Measurements from ENCODE around the gene ARMC9.
"Not testable (repeated sequence)": the region's sequence is repeated elsewhere in the genome, so short reads cannot be mapped to it uniquely, and the experiment has no call there.

DNA sequence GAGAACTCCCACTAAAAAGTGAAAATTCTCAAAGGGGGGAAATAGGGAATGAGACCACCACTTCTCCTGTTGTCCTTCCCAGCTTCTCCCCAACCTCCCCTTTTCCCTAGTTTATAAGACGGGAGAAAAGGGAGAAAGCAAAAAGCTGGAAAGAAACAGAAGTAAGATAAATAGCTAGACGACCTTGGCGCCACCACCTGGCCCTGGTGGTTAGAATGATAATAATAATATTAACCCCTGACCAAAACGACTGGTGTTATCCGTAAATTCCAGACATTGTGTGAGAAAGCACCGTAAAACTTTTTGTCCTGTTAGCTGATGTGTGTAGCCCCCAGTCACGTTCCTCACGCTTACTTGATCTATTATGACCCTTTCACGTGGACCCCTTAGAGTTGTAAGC lies 209.9 kb downstream of the ARMC9 start:
- TF ChIP-seq, protein P1, sequence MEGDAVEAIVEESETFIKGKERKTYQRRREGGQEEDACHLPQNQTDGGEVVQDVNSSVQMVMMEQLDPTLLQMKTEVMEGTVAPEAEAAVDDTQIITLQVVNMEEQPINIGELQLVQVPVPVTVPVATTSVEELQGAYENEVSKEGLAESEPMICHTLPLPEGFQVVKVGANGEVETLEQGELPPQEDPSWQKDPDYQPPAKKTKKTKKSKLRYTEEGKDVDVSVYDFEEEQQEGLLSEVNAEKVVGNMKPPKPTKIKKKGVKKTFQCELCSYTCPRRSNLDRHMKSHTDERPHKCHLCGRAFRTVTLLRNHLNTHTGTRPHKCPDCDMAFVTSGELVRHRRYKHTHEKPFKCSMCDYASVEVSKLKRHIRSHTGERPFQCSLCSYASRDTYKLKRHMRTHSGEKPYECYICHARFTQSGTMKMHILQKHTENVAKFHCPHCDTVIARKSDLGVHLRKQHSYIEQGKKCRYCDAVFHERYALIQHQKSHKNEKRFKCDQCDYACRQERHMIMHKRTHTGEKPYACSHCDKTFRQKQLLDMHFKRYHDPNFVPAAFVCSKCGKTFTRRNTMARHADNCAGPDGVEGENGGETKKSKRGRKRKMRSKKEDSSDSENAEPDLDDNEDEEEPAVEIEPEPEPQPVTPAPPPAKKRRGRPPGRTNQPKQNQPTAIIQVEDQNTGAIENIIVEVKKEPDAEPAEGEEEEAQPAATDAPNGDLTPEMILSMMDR (IDR thresholded peaks at IDR 0.05), result not testable (repeated sequence)
- TF ChIP-seq POLR2A (IDR thresholded peaks at IDR 0.05), result not testable (repeated sequence)

All from testis (tissue), 2 donors.